G401.6 (cell line): Measurements from ENCODE around the gene LY6G5C.

Experiments
- FAIRE-seq: peaks from 2 replicates; lab custom pipeline; 2012; peaks lifted over from hg19 to GRCh38; lab: Jason Lieb, UNC

The LY6G5C gene

DNA sequence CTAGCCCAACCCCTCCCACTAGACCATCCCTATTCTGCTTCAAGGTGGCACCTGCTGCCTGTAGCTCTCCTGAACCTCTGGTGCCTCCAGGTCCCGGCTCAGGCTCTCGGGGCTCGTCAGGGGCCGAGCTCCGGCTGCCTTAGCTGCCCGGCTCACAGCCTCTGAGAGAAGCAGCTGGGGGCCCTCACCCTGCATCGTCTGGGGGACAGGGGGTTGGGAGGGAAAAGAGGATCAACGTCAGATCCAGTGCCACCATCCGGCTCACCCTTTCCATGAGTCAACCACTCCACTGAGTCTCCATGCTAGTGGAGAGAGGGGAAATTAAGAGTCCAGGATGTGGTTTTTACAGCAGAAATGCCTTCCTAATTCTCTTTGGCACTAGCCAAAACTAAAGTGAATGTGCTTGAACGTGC lies 41.4 kb downstream of the LY6G5C start:
- FAIRE-seq = no peak

GRCh38 chr6:31639043-31639442 lies 41.8 kb downstream of the LY6G5C start:
- FAIRE-seq = no peak

GRCh38 chr6:31636698-31637596 lies 43.9 kb downstream of the LY6G5C start:
- no peak for FAIRE-seq

DNA sequence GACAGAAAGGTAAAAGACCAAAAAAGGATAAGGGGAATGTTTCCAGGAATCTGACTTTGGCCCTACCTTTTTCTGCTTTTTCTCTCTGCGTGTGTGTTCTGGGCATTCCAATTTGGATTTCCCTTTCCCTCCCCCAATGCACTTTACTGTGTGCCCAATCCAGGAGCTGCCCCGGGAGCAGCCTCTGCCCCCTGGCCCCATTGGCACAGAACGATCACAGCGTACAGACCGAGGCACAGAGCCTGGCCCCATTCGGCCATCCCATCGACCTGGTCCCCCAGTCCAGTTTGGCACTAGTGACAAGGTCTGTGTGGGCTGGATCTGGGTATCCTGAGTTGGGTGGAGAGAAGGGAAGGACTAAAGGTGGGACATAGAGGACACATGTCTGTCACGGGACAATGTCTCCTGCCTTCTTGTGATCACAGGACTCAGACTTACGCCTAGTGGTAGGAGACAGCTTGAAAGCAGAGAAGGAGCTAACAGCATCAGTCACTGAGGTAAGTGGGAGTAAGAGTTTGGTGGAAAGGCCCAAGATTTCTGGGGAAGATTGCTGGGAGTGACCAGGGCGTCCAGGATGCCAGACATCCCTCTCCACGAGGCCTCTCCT lies 45.8 kb downstream of the LY6G5C start:
- no peak for FAIRE-seq

GRCh38 chr6:31634131-31634530 lies 46.7 kb downstream of the LY6G5C start:
- no peak for FAIRE-seq

- no peak for FAIRE-seq
Measured at GRCh38 chr6:31633447-31633846, 47.4 kb downstream of the LY6G5C start.

DNA sequence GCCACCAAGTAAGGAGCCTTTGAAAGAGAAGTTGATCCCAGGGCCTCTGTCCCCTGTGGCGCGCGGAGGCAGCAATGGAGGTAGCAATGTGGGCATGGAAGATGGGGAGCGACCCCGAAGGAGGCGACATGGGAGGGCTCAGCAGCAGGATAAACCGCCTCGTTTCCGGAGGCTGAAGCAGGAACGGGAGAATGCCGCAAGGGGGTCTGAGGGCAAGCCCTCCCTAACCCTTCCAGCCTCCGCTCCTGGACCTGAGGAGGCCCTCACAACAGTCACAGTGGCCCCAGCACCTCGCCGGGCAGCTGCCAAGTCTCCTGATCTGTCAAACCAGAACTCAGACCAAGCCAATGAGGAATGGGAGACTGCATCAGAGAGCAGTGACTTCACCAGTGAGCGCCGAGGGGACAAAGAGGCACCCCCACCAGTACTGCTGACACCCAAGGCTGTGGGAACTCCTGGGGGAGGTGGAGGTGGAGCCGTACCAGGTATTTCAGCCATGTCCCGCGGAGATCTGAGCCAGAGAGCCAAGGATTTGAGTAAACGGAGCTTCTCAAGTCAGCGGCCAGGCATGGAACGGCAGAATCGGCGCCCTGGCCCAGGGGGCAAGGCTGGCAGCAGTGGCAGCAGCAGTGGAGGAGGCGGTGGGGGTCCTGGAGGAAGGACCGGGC lies 48.5 kb downstream of the LY6G5C start:
- no peak for FAIRE-seq

- no peak for FAIRE-seq
Measured at GRCh38 chr6:31631681-31632278, 49.1 kb downstream of the LY6G5C start.

GRCh38 chr6:31631209-31631608 lies 49.7 kb downstream of the LY6G5C start:
- no peak for FAIRE-seq

GRCh38 chr6:31630177-31630934 lies 50.5 kb downstream of the LY6G5C start:
- FAIRE-seq = no peak

DNA sequence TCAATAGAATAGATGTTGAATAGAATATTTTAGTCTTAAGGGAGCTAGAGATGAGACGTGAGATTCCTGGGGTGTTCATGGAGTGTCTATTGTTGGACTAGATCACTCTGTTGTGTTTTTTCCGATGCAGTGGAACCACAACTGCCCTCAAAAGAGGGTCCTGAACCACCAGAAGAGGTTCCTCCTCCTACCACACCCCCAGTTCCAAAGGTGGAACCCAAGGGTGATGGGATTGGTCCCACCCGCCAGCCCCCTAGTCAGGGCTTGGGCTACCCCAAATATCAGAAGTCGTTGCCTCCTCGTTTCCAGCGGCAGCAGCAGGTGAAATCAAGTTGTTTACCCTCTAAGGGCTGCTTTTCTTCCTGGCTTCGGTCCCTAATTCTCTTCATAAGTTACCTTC lies 51.9 kb downstream of the LY6G5C start:
- FAIRE-seq = no peak

- no peak for FAIRE-seq
Measured at GRCh38 chr6:31627690-31628287, 53.1 kb downstream of the LY6G5C start.

DNA sequence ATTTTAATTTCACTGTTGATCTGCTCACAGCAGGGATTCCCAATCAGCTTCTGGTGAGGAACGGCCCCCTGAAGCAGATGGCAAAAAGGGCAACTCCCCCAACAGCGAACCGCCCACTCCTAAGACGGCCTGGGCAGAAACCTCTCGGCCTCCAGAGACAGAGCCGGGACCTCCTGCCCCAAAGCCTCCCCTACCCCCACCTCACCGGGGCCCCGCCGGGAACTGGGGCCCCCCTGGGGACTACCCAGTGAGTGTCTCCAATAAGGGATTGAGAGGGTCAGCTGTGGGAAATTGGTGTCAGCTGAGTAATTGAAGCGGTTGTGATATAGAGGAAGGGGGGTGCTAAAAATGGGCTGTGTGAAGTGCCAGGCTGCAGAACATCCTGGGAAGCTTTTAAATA lies 53.9 kb downstream of the LY6G5C start:
- no peak for FAIRE-seq
